BE2C (cell line): Measurements from ENCODE around the gene AADACL4.

ENCODE experiments used
- DNase-seq: peaks from one replicate; pipeline ENCODE4 v3.0.0-alpha.2; 2020
- H3K27me3 ChIP-seq: fragments of 250-450 bp; sonication (Bioruptor Pico); 2 replicates; pipeline ENCODE4 v1.5.1; 2020; ENCODE audit warnings: mild to moderate bottlenecking
- H3K36me3 ChIP-seq: fragments of 250-450 bp; sonication (Bioruptor Pico); 2 replicates; pipeline ENCODE4 v1.5.1; 2020; ENCODE audit warnings: mild to moderate bottlenecking
- H3K4me1 ChIP-seq: fragments of 250-450 bp; sonication (Bioruptor Pico); 2 replicates; pipeline ENCODE4 v1.5.1; 2020
- H3K4me3 ChIP-seq: 2 replicates; pipeline ENCODE4 v1.5.1; 2011; ENCODE audit warnings: low read depth, low read length
- H3K9me3 ChIP-seq: fragments of 250-450 bp; sonication (Bioruptor Pico); 2 replicates; pipeline ENCODE4 v1.5.1; 2020
- CTCF ChIP-seq: IDR thresholded peaks from 2 replicates; pipeline ENCODE4 v1.5.1; 2012; ENCODE audit warnings: mild to moderate bottlenecking, low read depth, low read length

AADACL4 gene

DNA sequence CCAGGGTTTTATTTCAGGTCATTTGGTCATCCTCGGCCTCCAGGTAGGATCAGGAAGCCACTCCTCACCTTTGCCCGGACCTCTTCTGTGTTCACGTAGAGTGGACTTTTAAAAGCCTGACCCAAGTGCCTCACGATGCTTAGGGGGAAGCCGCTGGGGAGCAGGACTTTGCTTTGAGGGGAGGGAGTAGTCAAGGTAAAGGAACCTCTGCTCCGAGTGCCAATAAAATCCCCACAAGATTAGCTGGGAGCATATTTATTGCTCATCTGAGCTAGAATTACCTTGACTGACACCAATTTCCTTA, 25.3 kb upstream of the AADACL4 start:
- TF ChIP-seq CTCF, result no peak
- H3K4me1 ChIP-seq, result no peaks in the 10 kb centered on the region
- no peak for DNase-seq
- no peaks in the 10 kb centered on the region for H3K27me3 ChIP-seq
- H3K4me3 ChIP-seq, result no peak overlapping the region
- H3K36me3 ChIP-seq, result no peaks in the 10 kb centered on the region
- no peaks in the 10 kb centered on the region for H3K9me3 ChIP-seq

DNA sequence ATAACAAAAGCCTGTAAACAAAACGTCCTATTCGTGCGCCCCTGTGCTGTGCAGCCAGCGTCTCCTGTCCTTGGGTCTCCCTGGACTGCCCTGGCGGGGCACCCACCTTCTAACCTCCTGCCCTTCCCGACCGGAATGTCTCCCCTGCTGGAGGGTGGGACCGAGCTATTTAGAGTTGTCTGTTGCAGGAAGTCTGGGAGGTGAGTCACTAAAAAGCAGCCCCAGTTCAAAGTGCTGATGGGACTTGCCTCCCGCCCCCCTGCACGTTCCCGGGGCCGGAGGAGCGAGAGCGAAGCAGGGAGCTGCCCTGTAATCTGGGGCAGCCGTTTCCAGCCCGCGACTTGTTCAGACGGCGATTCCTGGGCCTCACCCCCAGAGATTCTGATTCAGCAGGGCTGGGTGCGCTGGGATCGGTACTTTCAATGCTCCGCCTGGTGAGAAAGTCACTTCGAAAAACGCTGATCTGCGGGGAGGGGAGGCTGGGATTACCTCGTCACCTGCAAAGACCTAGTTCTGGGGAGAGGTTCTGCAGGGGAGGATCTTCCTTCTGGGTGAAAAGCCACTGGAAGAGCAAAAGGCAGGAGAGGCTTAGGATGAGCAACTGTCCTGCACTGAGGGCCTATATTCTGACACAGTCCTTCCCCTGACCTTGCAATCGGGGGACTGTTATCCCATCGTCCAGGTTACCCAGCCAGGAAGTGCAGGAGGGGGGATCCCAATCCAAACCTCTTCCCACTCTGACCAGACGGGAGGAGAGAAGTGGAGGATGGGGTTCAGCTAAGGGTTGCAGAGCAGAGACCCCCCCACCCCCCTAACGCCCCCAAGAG, 24.7 kb upstream of the AADACL4 start:
- no peaks in the 10 kb centered on the region for H3K9me3 ChIP-seq
- H3K4me1 ChIP-seq, result no peaks in the 10 kb centered on the region
- no peaks in the 10 kb centered on the region for H3K27me3 ChIP-seq
- no peak for DNase-seq
- H3K36me3 ChIP-seq, result no peaks in the 10 kb centered on the region
- no peak overlapping the region for H3K4me3 ChIP-seq
- no peak for TF ChIP-seq CTCF

GRCh38 chr1:12619792-12620487, 23.9 kb upstream of the AADACL4 start:
- DNase-seq, result peak; percentile 73
- Histone ChIP-seq H3K4me3 (no peak overlapping the region), H3K36me3 (no peaks in the 10 kb centered on the region), H3K9me3 (no peaks in the 10 kb centered on the region), H3K4me1 (no peaks in the 10 kb centered on the region), H3K27me3 (no peaks in the 10 kb centered on the region)
- peak; percentile 77 for TF ChIP-seq CTCF

DNA sequence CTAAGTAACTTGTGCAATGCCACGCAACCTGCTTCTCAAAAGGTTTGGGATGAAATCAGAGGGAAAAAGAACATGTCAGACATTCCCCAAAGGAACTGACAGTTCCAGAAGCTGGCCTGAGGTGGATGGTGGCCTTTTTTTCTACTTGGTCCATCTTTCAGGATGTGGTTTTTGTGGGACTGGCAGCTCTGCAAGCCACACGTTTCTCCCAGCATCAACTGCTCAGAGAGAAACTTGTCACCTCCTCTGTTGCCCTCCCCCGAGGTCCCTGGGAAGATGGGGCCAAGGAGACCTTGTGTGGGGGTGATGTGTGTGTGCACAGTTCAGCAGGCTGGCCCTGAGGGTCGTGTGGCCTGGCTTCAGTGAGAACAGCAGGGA, 23.4 kb upstream of the AADACL4 start:
- Histone ChIP-seq H3K27me3 (no peaks in the 10 kb centered on the region), H3K4me3 (no peak overlapping the region), H3K4me1 (no peaks in the 10 kb centered on the region), H3K36me3 (no peaks in the 10 kb centered on the region), H3K9me3 (no peaks in the 10 kb centered on the region)
- no peak for DNase-seq
- no peak for TF ChIP-seq CTCF

DNA sequence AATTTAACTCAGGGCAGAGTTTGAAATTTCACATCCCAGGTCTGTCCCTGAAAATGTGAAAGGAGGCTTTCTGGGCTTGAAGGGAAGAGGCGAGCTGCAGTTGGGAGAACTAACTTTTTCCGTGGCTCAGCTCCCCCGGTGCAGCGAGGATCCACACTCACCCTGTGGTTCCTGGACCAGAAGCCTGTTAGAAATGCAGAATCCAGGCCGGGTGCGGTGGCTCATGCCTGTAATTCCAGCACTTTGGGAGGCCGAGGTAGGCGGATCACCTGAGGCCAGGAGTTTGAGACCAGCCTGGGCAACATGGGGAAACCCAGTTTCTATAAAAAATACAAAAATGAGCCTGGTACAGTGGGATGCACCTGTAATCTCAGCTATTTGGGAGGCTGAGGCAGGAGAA, 23.0 kb upstream of the AADACL4 start:
- Histone ChIP-seq H3K4me1 (no peaks in the 10 kb centered on the region), H3K36me3 (no peaks in the 10 kb centered on the region), H3K9me3 (no peaks in the 10 kb centered on the region), H3K27me3 (no peaks in the 10 kb centered on the region), H3K4me3 (no peak overlapping the region)
- no peak for TF ChIP-seq CTCF
- DNase-seq, result no peak
